Omental fat pad (tissue), 4 donors: ENCODE results near the gene NAA11. TPM values are rescaled to one million over a fixed set of nuclear protein-coding genes. Genes with fewer than 3 reads are reported as not detected.

Source experiments
- ATAC-seq: fragments of 150-250 bp; one replicate; pipeline ENCODE4 v1.9.1; 2016; ENCODE audit warnings: mild to moderate bottlenecking, moderate library complexity; ENCODE audit not compliant: low FRiP score
- DNase-seq: peaks from one replicate; pipeline ENCODE4 v3.0.0-alpha.2; 2019; ENCODE audit warnings: low spot score
- CTCF ChIP-seq, 3 donors: fragments of 450-650 bp; IDR thresholded peaks; one replicate each; pipeline ENCODE4 v1.5.1; 2016 to 2017; ENCODE audit warnings: antibody characterized with exemption in 3 of 3, mild to moderate bottlenecking in 3 of 3, moderate library complexity in 2 of 3
- total RNA-seq, 4 donors: library from RNA; depleted of rRNA; stranded (reverse); fragments of >200 nt; gene quantifications; one replicate each; pipeline ENCODE4 v1.1.0, GENCODE V29; 2016

NAA11 gene
- total RNA-seq, 4 donors from 2014 or later: not detected

DNA sequence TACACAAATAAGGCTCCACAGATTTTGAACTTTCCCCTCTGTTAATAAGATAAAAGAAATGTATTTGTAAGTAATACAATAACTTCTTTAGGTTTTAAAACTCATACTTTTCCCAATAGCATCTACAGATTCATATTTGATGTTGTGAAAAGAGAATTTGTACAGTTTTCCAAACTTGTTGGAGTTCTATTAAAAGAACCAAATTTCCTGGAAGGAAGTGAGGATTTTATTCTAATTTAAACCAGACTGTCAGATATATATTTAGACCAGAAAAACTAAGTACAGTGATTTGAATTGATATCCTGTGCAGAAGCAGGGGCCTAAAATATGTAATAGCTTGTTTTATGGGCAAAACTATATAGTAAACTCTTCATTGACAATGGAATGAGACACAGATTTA, 53.7 kb downstream of the NAA11 start:
- DNase-seq: no peak
- ATAC-seq: no peak
- no peak for TF ChIP-seq CTCF (IDR thresholded peaks at IDR 0.05)

DNA sequence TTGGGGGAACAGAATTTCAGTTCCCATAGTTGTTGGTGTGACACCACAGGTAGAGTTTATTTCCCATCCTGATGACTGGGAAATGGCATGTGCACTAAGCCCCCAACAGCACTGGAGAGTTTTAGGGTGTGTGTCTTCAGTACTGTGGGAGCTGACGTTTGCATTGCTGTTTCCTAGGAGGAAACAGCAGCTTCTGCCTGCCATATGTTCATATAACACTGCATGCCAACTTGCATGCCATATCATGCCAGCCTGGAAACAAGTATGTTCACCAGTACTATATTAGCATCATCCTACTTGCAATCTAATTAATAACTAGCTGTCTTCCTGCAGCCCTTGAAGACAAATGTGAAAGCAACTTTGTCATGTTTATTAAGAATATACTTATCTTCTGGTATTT, 58.2 kb downstream of the NAA11 start:
- ATAC-seq: no peak
- no peak for TF ChIP-seq CTCF (IDR thresholded peaks at IDR 0.05)
- no peak for DNase-seq

Other genes with a start within 250 kb of the NAA11 start
- gene GK2, start 82.2 kb upstream of the NAA11 start, total RNA-seq: not detected